Immature natural killer cell (primary cell): ENCODE results near the gene GPR15LG. TPM values are rescaled to one million over a fixed set of nuclear protein-coding genes. Genes with fewer than 3 reads are reported as not detected.

ENCODE experiments used
- DNase-seq, 3 donors: peaks; one replicate each; pipeline ENCODE4 v3.0.0; 2022; ENCODE audit warnings: mixed read lengths in 1 of 3
- H3K27ac Mint-ChIP-seq, 6 donors: one replicate each; pipeline ENCODE4 v1.8.0; 2020; ENCODE audit warnings: mixed read lengths in 6 of 6, mild to moderate bottlenecking in 5 of 6, inconsistent platforms in 4 of 6, moderate library complexity in 3 of 6
- H3K27me3 Mint-ChIP-seq, 3 donors: one replicate each; pipeline ENCODE4 v1.8.0; 2020 to 2021; ENCODE audit warnings: low read depth in 3 of 3, mild to moderate bottlenecking in 3 of 3, mixed read lengths in 3 of 3, moderate library complexity in 3 of 3, inconsistent platforms in 1 of 3
- H3K36me3 Mint-ChIP-seq, 3 donors: one replicate each; pipeline ENCODE4 v1.8.0; 2020; ENCODE audit warnings: mixed read lengths in 3 of 3, inconsistent platforms in 2 of 3, mild to moderate bottlenecking in 2 of 3
- H3K4me1 Mint-ChIP-seq, 2 donors: one replicate each; pipeline ENCODE4 v1.8.0; 2020; ENCODE audit warnings: inconsistent platforms in 2 of 2, mild to moderate bottlenecking in 2 of 2, mixed read lengths in 2 of 2, moderate library complexity in 1 of 2
- H3K4me3 Mint-ChIP-seq, 5 donors: one replicate each; pipeline ENCODE4 v1.8.0; 2020; ENCODE audit warnings: mild to moderate bottlenecking in 5 of 5, mixed read lengths in 5 of 5, inconsistent platforms in 3 of 5, moderate library complexity in 3 of 5
- H3K9me3 Mint-ChIP-seq, 6 donors: one replicate each; pipeline ENCODE4 v1.8.0; 2020; ENCODE audit warnings: mild to moderate bottlenecking in 6 of 6, mixed read lengths in 6 of 6, inconsistent platforms in 4 of 6, moderate library complexity in 3 of 6
- polyA plus RNA-seq, 3 donors: library from polyadenylated mRNA; unstranded; fragments of 300-500 nt; fragmentation: Illumina TruSeq; gene quantifications; one replicate each; pipeline ENCODE4 v1.2.3, GENCODE V29; 2021

GPR15LG gene
- polyA plus RNA-seq, 3 donors from 2014 or later = not detected

DNA sequence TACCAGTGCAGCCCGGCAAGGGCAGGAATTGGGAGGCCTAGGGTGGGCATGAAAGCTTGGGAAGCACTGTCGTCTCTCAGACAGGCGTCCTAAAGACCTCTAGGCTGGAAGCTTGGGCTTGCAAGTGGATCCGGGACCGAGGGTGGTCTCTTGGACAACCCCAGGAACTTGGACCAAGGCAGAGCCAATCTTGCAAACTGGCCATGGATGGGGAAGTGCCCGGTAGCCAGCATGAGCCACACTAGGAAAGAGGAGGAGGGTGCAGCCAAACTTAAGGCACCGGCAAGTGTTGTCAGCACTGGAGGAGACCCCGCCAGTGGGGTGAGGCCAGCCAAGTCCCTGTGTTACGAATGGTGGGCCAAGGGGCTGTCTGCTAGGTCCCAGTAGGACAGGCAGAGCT, 43.2 kb downstream of the GPR15LG start:
- H3K4me1 Mint-ChIP-seq = no peaks in the 10 kb centered on the region

DNA sequence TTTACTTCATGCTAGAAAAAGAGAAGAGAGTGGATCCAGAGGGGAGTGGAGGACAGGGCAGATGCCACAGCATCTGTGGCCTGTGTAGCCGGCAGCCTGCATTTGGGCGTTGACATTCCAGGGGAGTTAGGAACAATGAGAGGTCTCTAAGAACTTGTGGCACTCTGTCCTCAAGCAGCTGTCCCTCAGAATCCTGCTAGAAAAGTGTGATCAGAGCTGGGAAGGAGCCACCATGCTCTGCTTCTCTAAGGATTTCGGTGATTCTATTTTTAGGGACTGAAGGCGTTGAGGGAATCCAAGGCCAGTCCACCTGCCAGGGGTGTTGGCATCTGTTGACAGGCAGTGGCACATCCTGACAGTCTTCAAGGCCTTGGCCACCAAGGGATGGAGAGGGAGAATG, 44.1 kb downstream of the GPR15LG start:
- Mint-ChIP-seq H3K4me1 (no peaks in the 10 kb centered on the region), H3K4me3 (no peak overlapping the region), H3K27ac (no peak overlapping the region), H3K27me3 (peaks cover 0 to 5% (median under 1%) of the 10 kb centered on the region in 3 donors), H3K9me3 (no peaks in the 10 kb centered on the region), H3K36me3 (peaks cover 0 to 4% (median 4%) of the 10 kb centered on the region in 3 donors)
- DNase-seq = no peak

More for the DNA sequence above, 43.2 kb downstream of the GPR15LG start:
- H3K36me3 Mint-ChIP-seq = peaks cover 0 to 4% (median 4%) of the 10 kb centered on the region in 3 donors
- H3K27ac Mint-ChIP-seq = no peak overlapping the region
- H3K27me3 Mint-ChIP-seq = peaks cover 0 to 3% (median 0%) of the 10 kb centered on the region in 3 donors
- DNase-seq = no peak
- H3K9me3 Mint-ChIP-seq = no peaks in the 10 kb centered on the region
- no peak overlapping the region for H3K4me3 Mint-ChIP-seq

DNA sequence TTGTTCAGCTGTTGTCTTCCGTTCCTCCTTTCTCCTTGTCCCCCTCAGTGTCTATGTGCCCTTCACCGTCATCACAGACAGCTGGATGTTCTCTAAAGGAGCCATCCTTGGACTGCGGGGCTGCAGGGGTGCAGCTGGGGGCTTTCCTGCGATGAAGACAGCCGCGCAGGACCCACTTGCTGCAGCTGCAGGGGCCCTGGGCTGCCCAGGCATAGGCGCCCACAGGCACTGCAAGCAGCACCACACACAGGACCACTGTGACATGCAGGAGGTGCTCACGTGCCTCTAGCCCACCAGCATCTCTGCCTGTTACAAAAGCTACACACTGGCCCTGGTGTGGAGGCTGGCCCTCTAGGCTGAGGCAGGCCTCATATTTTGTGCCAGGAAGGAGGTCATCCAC, 48.3 kb downstream of the GPR15LG start:
- Mint-ChIP-seq H3K36me3 (peaks cover 0 to 4% (median 4%) of the 10 kb centered on the region in 3 donors), H3K9me3 (no peaks in the 10 kb centered on the region), H3K4me1 (no peaks in the 10 kb centered on the region), H3K4me3 (no peak overlapping the region), H3K27ac (no peak overlapping the region), H3K27me3 (peaks cover 4 to 7% (median 5%) of the 10 kb centered on the region in 3 donors)
- no peak for DNase-seq

DNA sequence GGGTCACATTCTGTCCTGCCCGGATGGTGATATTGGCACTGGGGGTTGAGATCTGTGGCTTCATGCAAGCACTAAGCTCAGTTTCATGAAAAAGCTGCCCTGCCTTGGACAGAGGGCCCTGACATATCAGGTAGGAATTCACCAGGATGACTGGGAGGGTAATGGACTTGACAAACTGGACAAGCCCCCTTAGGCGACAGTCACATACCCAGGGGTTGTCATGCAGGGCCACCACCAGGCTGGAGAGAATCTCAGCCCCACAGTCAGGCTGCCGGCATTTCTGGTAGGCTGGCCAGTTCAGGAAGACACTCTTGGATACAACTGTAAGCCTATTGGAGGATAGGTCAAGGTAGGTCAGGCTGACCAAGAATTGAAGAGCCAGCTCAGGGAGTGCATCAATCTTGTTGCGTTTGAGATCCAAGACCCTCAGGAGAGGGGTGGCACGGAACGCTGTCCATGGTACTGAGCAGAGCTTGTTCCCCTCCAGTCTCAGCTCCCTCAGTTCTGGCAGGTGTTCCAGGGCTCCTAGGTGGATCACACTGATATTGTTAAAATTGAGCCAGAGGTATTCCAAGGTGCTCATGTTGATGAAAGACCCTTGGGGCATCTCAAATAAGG, 50.9 kb downstream of the GPR15LG start:
- Mint-ChIP-seq H3K9me3 (no peaks in the 10 kb centered on the region), H3K27ac (no peak overlapping the region), H3K4me1 (no peaks in the 10 kb centered on the region), H3K27me3 (peaks cover 4 to 13% (median 7%) of the 10 kb centered on the region in 3 donors), H3K36me3 (peaks cover 0 to under 1% (median 0%) of the 10 kb centered on the region in 3 donors), H3K4me3 (no peak overlapping the region)
- DNase-seq = no peak

DNA sequence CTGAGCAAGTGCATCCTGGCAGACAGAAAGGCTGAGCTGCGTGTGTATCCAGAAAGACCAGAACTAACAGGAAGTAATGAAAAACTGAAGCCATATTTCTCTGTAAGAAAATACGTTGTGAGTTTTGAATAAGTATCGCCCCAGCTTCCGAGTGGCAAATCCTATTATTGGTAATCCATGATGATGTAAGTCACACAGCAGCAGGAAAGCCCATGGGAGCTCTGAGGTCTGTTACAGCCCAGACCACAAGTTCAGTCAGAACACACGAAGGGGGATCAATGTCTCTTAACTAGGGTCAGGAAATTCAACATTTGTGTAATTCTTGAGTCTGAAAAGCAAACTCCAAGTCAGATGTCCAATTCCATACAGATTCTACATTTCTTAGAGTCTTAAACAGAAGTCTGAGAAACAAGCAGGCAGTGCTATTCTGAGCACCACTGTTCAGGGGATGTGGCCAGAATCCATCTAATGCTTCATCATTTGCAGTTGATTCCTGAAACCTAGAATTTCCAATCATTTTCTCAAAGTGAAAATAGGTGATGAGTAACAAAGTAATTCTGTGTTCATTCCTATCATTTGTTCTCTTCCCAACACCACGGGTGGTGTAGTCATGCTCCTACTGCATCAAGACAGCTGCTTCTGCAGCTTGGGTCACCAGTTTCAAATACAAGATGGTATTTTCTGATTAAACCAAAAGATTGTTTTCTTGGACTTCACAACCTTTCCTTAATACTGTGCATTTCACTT, 52.0 kb downstream of the GPR15LG start, which contains the start of gene LRIT2:
Gene LRIT2 (minus strand): TSS at position 118 of the 747 bp plus-strand sequence. CDS start 24 bp downstream, at position 94.
- no peak for DNase-seq
- H3K27ac Mint-ChIP-seq = no peak within 1 kb of the TSS
- no peaks in the 10 kb centered on the region for H3K9me3 Mint-ChIP-seq
- H3K36me3 Mint-ChIP-seq = no peaks in the 10 kb centered on the region
- H3K4me1 Mint-ChIP-seq = no peaks in the 10 kb centered on the region
- no peak within 1 kb of the TSS for H3K4me3 Mint-ChIP-seq
- H3K27me3 Mint-ChIP-seq = peaks cover 2 to 13% (median 7%) of the 10 kb centered on the region in 3 donors

DNA sequence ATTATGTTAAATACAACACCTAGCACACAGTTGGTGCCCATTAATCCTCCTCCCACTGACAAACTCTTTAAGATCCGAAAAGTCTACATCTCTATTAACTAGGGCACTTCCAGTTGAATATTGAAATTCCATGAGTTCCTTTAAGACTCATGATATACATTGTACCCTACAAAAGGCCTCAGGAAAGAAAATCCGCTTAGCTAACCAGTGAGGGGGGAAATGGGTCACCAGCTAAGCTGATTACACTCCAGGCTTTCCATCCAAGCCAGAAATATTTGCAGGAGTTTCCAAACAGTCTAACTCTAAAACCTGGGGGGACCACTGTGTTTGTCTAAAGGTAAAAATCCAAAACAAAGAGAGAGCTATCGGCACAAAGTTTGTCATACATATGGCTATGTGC, 53.0 kb downstream of the GPR15LG start:
- H3K9me3 Mint-ChIP-seq = no peaks in the 10 kb centered on the region
- no peaks in the 10 kb centered on the region for H3K36me3 Mint-ChIP-seq
- no peak overlapping the region for H3K4me3 Mint-ChIP-seq
- H3K27ac Mint-ChIP-seq = no peak overlapping the region
- no peaks in the 10 kb centered on the region for H3K4me1 Mint-ChIP-seq
- peaks cover 2 to 17% (median 7%) of the 10 kb centered on the region in 3 donors for H3K27me3 Mint-ChIP-seq
- no peak for DNase-seq

DNA sequence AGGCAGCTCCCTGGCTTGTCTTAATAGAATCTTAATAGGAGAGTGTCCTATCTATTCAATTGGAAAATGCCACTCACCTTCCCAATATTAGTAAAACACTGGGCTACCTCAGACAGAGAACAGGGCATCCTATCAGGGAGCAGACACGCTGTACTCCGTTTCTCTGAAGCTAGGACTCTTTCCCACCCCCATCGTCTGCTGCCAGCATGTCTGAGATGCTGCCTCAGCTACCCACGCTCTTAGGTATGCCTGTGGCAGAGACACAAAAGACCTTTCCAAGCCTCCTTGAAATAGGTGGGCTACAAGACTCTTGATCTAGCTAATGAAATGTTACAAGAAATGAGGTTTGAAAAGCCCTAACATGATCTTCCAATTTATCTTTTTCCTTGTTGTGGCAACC, 54.2 kb downstream of the GPR15LG start:
- Mint-ChIP-seq H3K4me3 (no peak overlapping the region), H3K4me1 (no peaks in the 10 kb centered on the region), H3K36me3 (no peaks in the 10 kb centered on the region), H3K27ac (no peak overlapping the region), H3K27me3 (peaks cover 0 to 16% (median 7%) of the 10 kb centered on the region in 3 donors), H3K9me3 (no peaks in the 10 kb centered on the region)
- DNase-seq = no peak

DNA sequence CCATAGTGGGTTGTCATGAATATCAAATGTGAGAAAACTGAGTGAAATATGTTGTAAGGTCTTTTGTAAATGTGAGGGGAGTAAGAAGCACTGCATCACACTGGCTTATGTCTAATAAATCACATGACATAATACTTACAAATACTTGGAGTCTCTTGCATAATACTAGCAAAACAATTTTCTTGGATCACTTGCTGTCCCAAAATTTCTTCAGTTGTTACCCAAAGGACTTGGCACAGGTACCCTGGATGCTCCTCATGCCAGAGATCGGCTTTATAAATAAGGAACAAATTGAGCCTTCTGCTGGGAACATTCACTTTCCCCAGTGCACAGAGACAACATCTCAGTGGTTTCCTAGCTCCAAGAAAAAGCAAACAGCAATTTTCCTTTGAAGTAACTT, 56.8 kb downstream of the GPR15LG start:
- Mint-ChIP-seq H3K9me3 (no peaks in the 10 kb centered on the region), H3K27ac (no peak overlapping the region), H3K36me3 (no peaks in the 10 kb centered on the region), H3K4me3 (no peak overlapping the region), H3K4me1 (no peaks in the 10 kb centered on the region), H3K27me3 (peaks cover 0 to 12% (median 2%) of the 10 kb centered on the region in 3 donors)
- no peak for DNase-seq

DNA sequence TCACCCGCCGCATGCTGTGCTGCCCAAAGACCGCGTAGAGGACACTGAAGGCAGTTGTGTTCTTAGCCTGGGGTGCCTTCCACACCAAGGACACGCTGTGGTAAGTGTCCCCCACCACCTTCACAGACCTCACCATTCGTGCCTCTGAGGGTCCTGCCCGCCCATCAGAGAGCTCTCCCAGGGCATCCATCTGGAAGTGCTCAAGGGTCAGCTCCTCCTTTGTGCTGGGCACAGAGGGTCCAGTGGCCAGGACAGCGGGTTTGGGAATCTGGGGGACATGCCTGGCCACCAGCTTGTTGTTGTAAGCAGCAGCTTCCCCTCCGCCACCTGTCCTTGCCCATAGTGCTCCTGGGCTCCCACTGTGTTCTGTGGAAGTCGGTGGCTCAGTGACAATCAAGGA, 58.8 kb downstream of the GPR15LG start:
- H3K36me3 Mint-ChIP-seq = no peaks in the 10 kb centered on the region
- no peak overlapping the region for H3K4me3 Mint-ChIP-seq
- peaks cover 2 to 9% (median 9%) of the 10 kb centered on the region in 3 donors for H3K27me3 Mint-ChIP-seq
- DNase-seq = no peak
- H3K9me3 Mint-ChIP-seq = no peaks in the 10 kb centered on the region
- H3K27ac Mint-ChIP-seq = no peak overlapping the region
- H3K4me1 Mint-ChIP-seq = no peaks in the 10 kb centered on the region

DNA sequence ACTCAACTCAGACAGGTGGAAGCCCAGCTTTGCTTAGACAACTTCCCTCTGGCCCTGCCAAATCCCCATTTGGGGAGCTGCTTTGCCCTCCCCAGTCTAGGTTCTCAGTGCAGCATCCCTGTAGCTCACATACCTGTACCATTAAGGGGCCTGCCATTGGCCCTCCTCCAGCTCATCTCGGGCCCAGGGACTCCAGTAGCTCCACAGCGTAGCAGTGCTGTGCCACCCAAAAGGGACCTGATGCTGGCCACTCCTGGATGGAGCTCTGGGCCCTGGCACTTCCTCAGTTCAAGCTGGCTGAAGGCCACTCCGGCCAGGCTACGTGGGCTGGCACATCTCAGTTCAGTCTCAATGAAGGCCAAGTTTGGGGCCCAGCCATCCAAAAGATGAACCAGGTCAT, 60.3 kb downstream of the GPR15LG start:
- H3K27ac Mint-ChIP-seq = no peak overlapping the region
- DNase-seq = no peak
- H3K4me1 Mint-ChIP-seq = no peaks in the 10 kb centered on the region
- no peaks in the 10 kb centered on the region for H3K9me3 Mint-ChIP-seq
- peaks cover 2 to 11% (median 6%) of the 10 kb centered on the region in 3 donors for H3K27me3 Mint-ChIP-seq
- H3K36me3 Mint-ChIP-seq = no peaks in the 10 kb centered on the region
- no peak overlapping the region for H3K4me3 Mint-ChIP-seq

DNA sequence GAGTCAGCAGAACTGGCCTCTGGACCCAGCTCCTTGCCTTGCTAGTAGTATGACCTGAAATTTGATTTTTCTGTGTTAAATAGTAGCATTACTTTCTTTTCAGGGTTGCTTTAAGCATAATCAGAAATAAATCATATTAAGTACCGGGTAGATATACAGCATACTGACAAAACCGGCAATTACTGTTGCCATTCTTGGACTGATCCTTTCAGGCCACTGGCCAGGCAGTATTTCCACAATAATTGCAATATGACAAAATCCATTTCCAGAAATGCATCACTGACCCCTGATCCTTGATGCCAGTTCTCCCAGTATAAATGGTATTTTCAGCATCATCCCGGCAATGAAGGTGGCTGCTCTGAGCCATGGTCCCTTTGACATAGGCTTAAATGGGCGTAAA, 60.9 kb downstream of the GPR15LG start:
- DNase-seq = no peak
- Mint-ChIP-seq H3K36me3 (no peaks in the 10 kb centered on the region), H3K4me1 (no peaks in the 10 kb centered on the region), H3K4me3 (no peak overlapping the region), H3K27ac (no peak overlapping the region), H3K9me3 (no peaks in the 10 kb centered on the region), H3K27me3 (peaks cover 2 to 10% (median 6%) of the 10 kb centered on the region in 3 donors)

Other genes with a start within 250 kb of the GPR15LG start
- 100 to 1,000 TPM; 299 to 699 (median 342) TPM for gene GHITM, start 34.3 kb upstream of the GPR15LG start, polyA plus RNA-seq
- 1 to 10 TPM in 2 of 3 donors, under 1 TPM in 1; 0.27 to 5.9 (median 4.1) TPM for gene CDHR1, start 20.7 kb downstream of the GPR15LG start, polyA plus RNA-seq
- gene LRIT2, start 51.7 kb downstream of the GPR15LG start, polyA plus RNA-seq = not detected
- not detected for gene LRIT1, start 67.7 kb downstream of the GPR15LG start, polyA plus RNA-seq
- not detected for gene RGR, start 71.3 kb downstream of the GPR15LG start, polyA plus RNA-seq
- gene CCSER2, start 154.8 kb downstream of the GPR15LG start, polyA plus RNA-seq = 100 to 1,000 TPM in 2 of 3 donors, 10 to 100 TPM in 1; 81.3 to 118 (median 103) TPM